ENCODE measurements around the gene SMAD2.

SMAD2 gene

DNA sequence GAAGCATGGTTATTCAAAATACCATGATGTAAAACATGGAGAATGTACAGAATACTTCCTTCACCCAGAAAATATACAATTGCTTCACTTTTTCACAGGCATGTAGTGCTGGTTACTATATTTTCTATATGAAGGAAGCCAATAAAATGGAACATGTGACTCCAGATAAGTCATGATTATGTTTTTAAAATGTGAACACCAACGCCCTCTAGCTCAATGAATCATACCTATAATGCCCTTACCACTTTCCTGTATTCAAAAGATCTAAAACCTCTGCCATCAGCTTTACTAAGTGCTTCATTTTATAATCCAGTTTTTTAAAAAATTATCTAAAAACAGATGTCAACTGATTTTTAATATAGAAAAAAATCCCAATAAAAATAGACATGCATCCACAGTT, 59.9 kb downstream of the SMAD2 start:
- H3K4me1 ChIP-seq (ENCODE audit: insufficient read depth, low read length, poor library complexity, severe bottlenecking): peaks cover 2% of the 10 kb centered on the region
- H3K36me3 ChIP-seq (ENCODE audit: insufficient read depth, low read length): peaks cover 40% of the 10 kb centered on the region
- H3K4me3 ChIP-seq (ENCODE audit: low read length, poor library complexity, severe bottlenecking): no peak overlapping the region
- no peaks in the 10 kb centered on the region for H3K27me3 ChIP-seq (ENCODE audit: insufficient read depth, low read length, poor library complexity, severe bottlenecking)
- H3K9me3 ChIP-seq (ENCODE audit: insufficient read depth, low read depth, low read length): no peaks in the 10 kb centered on the region
- peaks cover 42% of the 10 kb centered on the region for H4K20me1 ChIP-seq (ENCODE audit: insufficient read depth, low read length, poor library complexity, severe bottlenecking)
- TF ChIP-seq EZH2phosphoT487 (IDR thresholded peaks at IDR 0.05; ENCODE audit: borderline replicate concordance): no peak
- TF ChIP-seq, protein P1, sequence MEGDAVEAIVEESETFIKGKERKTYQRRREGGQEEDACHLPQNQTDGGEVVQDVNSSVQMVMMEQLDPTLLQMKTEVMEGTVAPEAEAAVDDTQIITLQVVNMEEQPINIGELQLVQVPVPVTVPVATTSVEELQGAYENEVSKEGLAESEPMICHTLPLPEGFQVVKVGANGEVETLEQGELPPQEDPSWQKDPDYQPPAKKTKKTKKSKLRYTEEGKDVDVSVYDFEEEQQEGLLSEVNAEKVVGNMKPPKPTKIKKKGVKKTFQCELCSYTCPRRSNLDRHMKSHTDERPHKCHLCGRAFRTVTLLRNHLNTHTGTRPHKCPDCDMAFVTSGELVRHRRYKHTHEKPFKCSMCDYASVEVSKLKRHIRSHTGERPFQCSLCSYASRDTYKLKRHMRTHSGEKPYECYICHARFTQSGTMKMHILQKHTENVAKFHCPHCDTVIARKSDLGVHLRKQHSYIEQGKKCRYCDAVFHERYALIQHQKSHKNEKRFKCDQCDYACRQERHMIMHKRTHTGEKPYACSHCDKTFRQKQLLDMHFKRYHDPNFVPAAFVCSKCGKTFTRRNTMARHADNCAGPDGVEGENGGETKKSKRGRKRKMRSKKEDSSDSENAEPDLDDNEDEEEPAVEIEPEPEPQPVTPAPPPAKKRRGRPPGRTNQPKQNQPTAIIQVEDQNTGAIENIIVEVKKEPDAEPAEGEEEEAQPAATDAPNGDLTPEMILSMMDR (conservative IDR thresholded peaks at IDR 0.05; ENCODE audit: low read length): peak; percentile 52
- H3K4me2 ChIP-seq (ENCODE audit: low read depth, low read length, poor library complexity, severe bottlenecking): no peak overlapping the region
- peaks cover 45% of the 10 kb centered on the region for H3K79me2 ChIP-seq (ENCODE audit: insufficient read depth, low read length)
- H3F3A ChIP-seq (ENCODE audit: low read depth): no peaks in the 10 kb centered on the region; the same call in 1 of the 2 replicates
- no peak overlapping the region for H3K9ac ChIP-seq (ENCODE audit: low read depth, low read length, poor library complexity, severe bottlenecking)
- no peaks in the 10 kb centered on the region for H3K9me2 ChIP-seq (replicated peaks; ENCODE audit: low read depth, low read length)
- H2AFZ ChIP-seq (ENCODE audit: low read length): no peak overlapping the region

DNA sequence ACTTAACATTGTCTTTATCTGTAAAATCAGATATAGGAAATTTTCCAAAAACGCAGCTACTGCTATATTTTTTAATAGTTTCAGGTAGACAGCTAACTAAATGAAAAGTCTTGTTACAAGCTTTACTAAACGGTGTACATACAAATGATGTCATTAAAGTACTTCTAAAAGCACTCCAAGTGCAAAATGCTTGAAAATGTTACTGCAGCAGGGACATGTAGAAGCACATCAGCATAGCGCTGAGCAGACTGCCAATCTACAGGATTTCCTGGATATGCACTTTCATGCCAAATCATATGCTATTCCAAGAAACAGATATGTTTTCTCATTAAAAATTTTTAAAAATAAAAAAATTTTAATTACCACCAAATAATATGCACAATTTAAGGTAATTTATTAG, 61.7 kb downstream of the SMAD2 start:
- Histone ChIP-seq H3K79me2 (ENCODE audit: insufficient read depth, low read length) (peaks cover 28% of the 10 kb centered on the region), H3K9ac (ENCODE audit: low read depth, low read length, poor library complexity, severe bottlenecking) (no peak overlapping the region), H3K4me3 (ENCODE audit: low read length, poor library complexity, severe bottlenecking) (no peak overlapping the region), H3K9me3 (ENCODE audit: insufficient read depth, low read depth, low read length) (no peaks in the 10 kb centered on the region), H3K4me1 (ENCODE audit: insufficient read depth, low read length, poor library complexity, severe bottlenecking) (peaks cover 2% of the 10 kb centered on the region), H4K20me1 (ENCODE audit: insufficient read depth, low read length, poor library complexity, severe bottlenecking) (peaks cover 35% of the 10 kb centered on the region), H3K27me3 (ENCODE audit: insufficient read depth, low read length, poor library complexity, severe bottlenecking) (no peaks in the 10 kb centered on the region), H2AFZ (ENCODE audit: low read length) (no peak overlapping the region), H3F3A (ENCODE audit: low read depth) (no peaks in the 10 kb centered on the region; the same call in 1 of the 2 replicates), H3K4me2 (ENCODE audit: low read depth, low read length, poor library complexity, severe bottlenecking) (no peak overlapping the region), H3K9me2 (replicated peaks; ENCODE audit: low read depth, low read length) (no peaks in the 10 kb centered on the region), H3K36me3 (ENCODE audit: insufficient read depth, low read length) (peaks cover 59% of the 10 kb centered on the region)
- TF ChIP-seq, protein P1 (conservative IDR thresholded peaks at IDR 0.05; ENCODE audit: low read length): no peak
- no peak for TF ChIP-seq EZH2phosphoT487 (IDR thresholded peaks at IDR 0.05; ENCODE audit: borderline replicate concordance)

DNA sequence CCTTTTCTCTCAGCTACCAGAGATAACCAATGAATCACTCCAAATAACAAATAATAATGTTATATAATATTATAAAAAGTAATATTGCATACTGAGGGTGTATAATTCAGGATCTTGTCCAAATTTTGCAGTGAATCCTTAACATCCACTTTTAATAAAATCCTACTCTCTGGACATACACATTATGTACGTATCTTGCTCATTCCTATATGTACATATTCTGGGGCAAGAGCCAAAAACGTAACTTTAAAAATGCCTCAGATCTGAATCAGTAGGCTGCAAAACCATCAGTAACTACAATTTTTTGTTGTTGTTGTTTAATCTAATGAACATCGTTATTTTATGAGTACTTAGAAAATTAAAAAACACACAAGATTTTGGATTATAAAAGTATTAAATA, 65.3 kb downstream of the SMAD2 start:
- Histone ChIP-seq H3F3A (ENCODE audit: low read depth) (no peaks in the 10 kb centered on the region; the same call in 1 of the 2 replicates), H3K9me3 (ENCODE audit: insufficient read depth, low read depth, low read length) (no peaks in the 10 kb centered on the region), H3K9ac (ENCODE audit: low read depth, low read length, poor library complexity, severe bottlenecking) (no peak overlapping the region), H3K36me3 (ENCODE audit: insufficient read depth, low read length) (peaks cover 77% of the 10 kb centered on the region), H3K4me3 (ENCODE audit: low read length, poor library complexity, severe bottlenecking) (no peak overlapping the region), H3K27me3 (ENCODE audit: insufficient read depth, low read length, poor library complexity, severe bottlenecking) (no peaks in the 10 kb centered on the region), H3K79me2 (ENCODE audit: insufficient read depth, low read length) (no peaks in the 10 kb centered on the region), H2AFZ (ENCODE audit: low read length) (no peak overlapping the region), H3K9me2 (replicated peaks; ENCODE audit: low read depth, low read length) (no peaks in the 10 kb centered on the region), H3K4me2 (ENCODE audit: low read depth, low read length, poor library complexity, severe bottlenecking) (no peak overlapping the region), H4K20me1 (ENCODE audit: insufficient read depth, low read length, poor library complexity, severe bottlenecking) (peaks cover 4% of the 10 kb centered on the region), H3K4me1 (ENCODE audit: insufficient read depth, low read length, poor library complexity, severe bottlenecking) (no peaks in the 10 kb centered on the region)
- TF ChIP-seq, protein P1 (conservative IDR thresholded peaks at IDR 0.05; ENCODE audit: low read length): no peak
- no peak for TF ChIP-seq EZH2phosphoT487 (IDR thresholded peaks at IDR 0.05; ENCODE audit: borderline replicate concordance)

Data from Loucy (cell line).